ENCODE results near the gene CALN1. TPM values are rescaled to one million over a fixed set of nuclear protein-coding genes. Genes with fewer than 3 reads are reported as not detected.

Gene CALN1
- polyA plus RNA-seq, 1 donor from 2014 or later: 7.8 TPM

DNA sequence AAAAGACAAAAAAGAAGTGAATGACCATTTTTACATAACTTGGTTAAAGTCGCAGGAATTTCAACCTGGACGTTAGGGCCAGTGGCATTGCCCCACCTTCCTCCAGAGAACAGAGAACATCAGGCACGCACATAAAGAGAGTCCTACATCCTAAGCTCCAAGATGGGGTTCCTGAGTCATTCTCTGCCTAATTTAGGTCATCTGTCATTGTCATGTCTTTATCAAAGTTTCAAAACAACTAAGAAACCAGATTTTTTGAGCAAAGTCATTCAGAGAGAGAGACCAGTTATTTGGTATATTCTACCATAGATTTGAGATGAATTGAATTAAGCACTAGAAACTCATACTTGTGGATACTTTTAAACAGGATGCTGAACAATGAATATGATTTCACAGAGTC is 241.7 kb downstream of the CALN1 start:
- Histone ChIP-seq H3K4me3 (ENCODE audit: low read length) (no peak overlapping the region), H3K27me3 (ENCODE audit: insufficient read depth, low read depth, low read length) (no peaks in the 10 kb centered on the region), H4K20me1 (ENCODE audit: insufficient read depth) (no peaks in the 10 kb centered on the region), H3K27ac (ENCODE audit: low read length) (no peak overlapping the region), H3K4me2 (ENCODE audit: low read length) (no peak overlapping the region), H3K9me3 (ENCODE audit: low read length) (peaks cover 4% of the 10 kb centered on the region), H3K9me2 (ENCODE audit: insufficient read depth, low read length) (no peaks in the 10 kb centered on the region), H2AFZ (ENCODE audit: low read depth, low read length) (no peak overlapping the region), H3K79me2 (replicated peaks; ENCODE audit: insufficient read depth, low read length) (no peaks in the 10 kb centered on the region), H3F3A (ENCODE audit: insufficient read depth, low read length, poor library complexity, severe bottlenecking) (no peaks in the 10 kb centered on the region), H3K36me3 (ENCODE audit: insufficient read depth, low read length) (no peaks in the 10 kb centered on the region), H3K9ac (ENCODE audit: low read length) (no peak overlapping the region)
- TF ChIP-seq SMC3 (conservative IDR thresholded peaks at IDR 0.05; ENCODE audit: poor library complexity): no peak
- TF ChIP-seq POLR2AphosphoS5 (IDR thresholded peaks at IDR 0.05): no peak
- no peak for TF ChIP-seq RAD21 (conservative IDR thresholded peaks at IDR 0.05)
- no peak for TF ChIP-seq TAF1 (IDR thresholded peaks at IDR 0.05; ENCODE audit: low read depth)
- TF ChIP-seq, protein P1, sequence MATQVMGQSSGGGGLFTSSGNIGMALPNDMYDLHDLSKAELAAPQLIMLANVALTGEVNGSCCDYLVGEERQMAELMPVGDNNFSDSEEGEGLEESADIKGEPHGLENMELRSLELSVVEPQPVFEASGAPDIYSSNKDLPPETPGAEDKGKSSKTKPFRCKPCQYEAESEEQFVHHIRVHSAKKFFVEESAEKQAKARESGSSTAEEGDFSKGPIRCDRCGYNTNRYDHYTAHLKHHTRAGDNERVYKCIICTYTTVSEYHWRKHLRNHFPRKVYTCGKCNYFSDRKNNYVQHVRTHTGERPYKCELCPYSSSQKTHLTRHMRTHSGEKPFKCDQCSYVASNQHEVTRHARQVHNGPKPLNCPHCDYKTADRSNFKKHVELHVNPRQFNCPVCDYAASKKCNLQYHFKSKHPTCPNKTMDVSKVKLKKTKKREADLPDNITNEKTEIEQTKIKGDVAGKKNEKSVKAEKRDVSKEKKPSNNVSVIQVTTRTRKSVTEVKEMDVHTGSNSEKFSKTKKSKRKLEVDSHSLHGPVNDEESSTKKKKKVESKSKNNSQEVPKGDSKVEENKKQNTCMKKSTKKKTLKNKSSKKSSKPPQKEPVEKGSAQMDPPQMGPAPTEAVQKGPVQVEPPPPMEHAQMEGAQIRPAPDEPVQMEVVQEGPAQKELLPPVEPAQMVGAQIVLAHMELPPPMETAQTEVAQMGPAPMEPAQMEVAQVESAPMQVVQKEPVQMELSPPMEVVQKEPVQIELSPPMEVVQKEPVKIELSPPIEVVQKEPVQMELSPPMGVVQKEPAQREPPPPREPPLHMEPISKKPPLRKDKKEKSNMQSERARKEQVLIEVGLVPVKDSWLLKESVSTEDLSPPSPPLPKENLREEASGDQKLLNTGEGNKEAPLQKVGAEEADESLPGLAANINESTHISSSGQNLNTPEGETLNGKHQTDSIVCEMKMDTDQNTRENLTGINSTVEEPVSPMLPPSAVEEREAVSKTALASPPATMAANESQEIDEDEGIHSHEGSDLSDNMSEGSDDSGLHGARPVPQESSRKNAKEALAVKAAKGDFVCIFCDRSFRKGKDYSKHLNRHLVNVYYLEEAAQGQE (IDR thresholded peaks at IDR 0.05; ENCODE audit: borderline replicate concordance): no peak
- no peak for TF ChIP-seq EP300 (conservative IDR thresholded peaks at IDR 0.05; ENCODE audit: poor library complexity, severe bottlenecking)
- TF ChIP-seq, protein P2, sequence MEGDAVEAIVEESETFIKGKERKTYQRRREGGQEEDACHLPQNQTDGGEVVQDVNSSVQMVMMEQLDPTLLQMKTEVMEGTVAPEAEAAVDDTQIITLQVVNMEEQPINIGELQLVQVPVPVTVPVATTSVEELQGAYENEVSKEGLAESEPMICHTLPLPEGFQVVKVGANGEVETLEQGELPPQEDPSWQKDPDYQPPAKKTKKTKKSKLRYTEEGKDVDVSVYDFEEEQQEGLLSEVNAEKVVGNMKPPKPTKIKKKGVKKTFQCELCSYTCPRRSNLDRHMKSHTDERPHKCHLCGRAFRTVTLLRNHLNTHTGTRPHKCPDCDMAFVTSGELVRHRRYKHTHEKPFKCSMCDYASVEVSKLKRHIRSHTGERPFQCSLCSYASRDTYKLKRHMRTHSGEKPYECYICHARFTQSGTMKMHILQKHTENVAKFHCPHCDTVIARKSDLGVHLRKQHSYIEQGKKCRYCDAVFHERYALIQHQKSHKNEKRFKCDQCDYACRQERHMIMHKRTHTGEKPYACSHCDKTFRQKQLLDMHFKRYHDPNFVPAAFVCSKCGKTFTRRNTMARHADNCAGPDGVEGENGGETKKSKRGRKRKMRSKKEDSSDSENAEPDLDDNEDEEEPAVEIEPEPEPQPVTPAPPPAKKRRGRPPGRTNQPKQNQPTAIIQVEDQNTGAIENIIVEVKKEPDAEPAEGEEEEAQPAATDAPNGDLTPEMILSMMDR (IDR thresholded peaks at IDR 0.05; ENCODE audit: poor library complexity, severe bottlenecking): no peak
- TF ChIP-seq EZH2 (IDR thresholded peaks at IDR 0.05; ENCODE audit: borderline replicate concordance, insufficient read depth, low read length, poor library complexity, severe bottlenecking): no peak
- no peak for TF ChIP-seq MXI1 (conservative IDR thresholded peaks at IDR 0.05; ENCODE audit: poor library complexity, severe bottlenecking)

DNA sequence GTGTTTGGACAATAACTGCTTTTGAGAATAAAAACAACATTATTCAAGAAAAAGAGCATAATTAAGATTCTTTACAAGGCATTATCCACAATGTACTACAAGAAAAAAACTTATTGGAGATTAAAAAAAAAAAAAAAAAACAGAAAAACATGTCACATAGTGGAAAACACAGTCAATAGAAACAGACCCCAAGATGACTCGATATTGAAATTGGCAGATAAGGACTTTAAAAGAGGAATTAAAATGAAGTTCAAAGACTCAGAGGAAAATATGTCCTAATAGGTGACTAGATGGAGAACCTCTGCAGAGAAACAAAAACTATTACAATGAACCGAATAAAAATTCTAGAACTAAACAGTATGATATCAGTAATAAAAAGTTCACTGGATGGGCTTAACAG is 248.9 kb downstream of the CALN1 start:
- Histone ChIP-seq H3K27ac (ENCODE audit: low read length) (no peak overlapping the region), H2AFZ (ENCODE audit: low read depth, low read length) (no peak overlapping the region), H3K9ac (ENCODE audit: low read length) (no peak overlapping the region), H3K79me2 (replicated peaks; ENCODE audit: insufficient read depth, low read length) (no peaks in the 10 kb centered on the region), H3K9me3 (ENCODE audit: low read length) (no peaks in the 10 kb centered on the region), H3K36me3 (ENCODE audit: insufficient read depth, low read length) (no peaks in the 10 kb centered on the region), H3F3A (ENCODE audit: insufficient read depth, low read length, poor library complexity, severe bottlenecking) (no peaks in the 10 kb centered on the region), H3K4me3 (ENCODE audit: low read length) (no peak overlapping the region), H3K27me3 (ENCODE audit: insufficient read depth, low read depth, low read length) (no peaks in the 10 kb centered on the region), H3K9me2 (ENCODE audit: insufficient read depth, low read length) (no peaks in the 10 kb centered on the region), H4K20me1 (ENCODE audit: insufficient read depth) (no peaks in the 10 kb centered on the region), H3K4me2 (ENCODE audit: low read length) (no peak overlapping the region)
- TF ChIP-seq EP300 (conservative IDR thresholded peaks at IDR 0.05; ENCODE audit: poor library complexity, severe bottlenecking): no peak

DNA sequence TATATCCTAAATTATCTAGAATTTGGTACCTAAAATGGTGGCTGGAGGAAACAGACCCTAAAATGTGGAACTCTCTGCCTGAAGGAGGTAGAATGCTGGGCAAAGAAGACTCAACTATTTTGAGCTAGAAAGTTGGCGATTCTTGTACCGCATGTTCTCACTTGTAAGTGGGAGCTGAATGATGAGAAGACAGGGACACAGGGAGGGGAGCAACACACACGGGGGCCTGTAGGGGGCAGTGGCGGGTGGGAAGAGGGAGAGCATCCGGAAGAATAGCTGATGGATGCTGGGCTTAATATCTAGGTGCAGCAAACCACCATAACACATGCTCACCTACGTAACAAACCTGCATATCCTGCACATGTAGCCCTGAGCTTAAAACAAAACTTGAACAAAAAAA is 250.6 kb downstream of the CALN1 start:
- Histone ChIP-seq H3F3A (ENCODE audit: insufficient read depth, low read length, poor library complexity, severe bottlenecking) (no peaks in the 10 kb centered on the region), H3K9me3 (ENCODE audit: low read length) (no peaks in the 10 kb centered on the region), H4K20me1 (ENCODE audit: insufficient read depth) (no peaks in the 10 kb centered on the region), H3K9ac (ENCODE audit: low read length) (no peak overlapping the region), H3K79me2 (replicated peaks; ENCODE audit: insufficient read depth, low read length) (no peaks in the 10 kb centered on the region), H3K9me2 (ENCODE audit: insufficient read depth, low read length) (no peaks in the 10 kb centered on the region), H3K27ac (ENCODE audit: low read length) (no peak overlapping the region), H3K4me3 (ENCODE audit: low read length) (no peak overlapping the region), H2AFZ (ENCODE audit: low read depth, low read length) (no peak overlapping the region), H3K27me3 (ENCODE audit: insufficient read depth, low read depth, low read length) (no peaks in the 10 kb centered on the region), H3K36me3 (ENCODE audit: insufficient read depth, low read length) (no peaks in the 10 kb centered on the region), H3K4me2 (ENCODE audit: low read length) (no peak overlapping the region)
- TF ChIP-seq, protein P1 (IDR thresholded peaks at IDR 0.05; ENCODE audit: borderline replicate concordance): no peak
- TF ChIP-seq TAF1 (IDR thresholded peaks at IDR 0.05; ENCODE audit: low read depth): no peak
- TF ChIP-seq RAD21 (conservative IDR thresholded peaks at IDR 0.05): no peak
- TF ChIP-seq POLR2AphosphoS5 (IDR thresholded peaks at IDR 0.05): no peak
- no peak for TF ChIP-seq MXI1 (conservative IDR thresholded peaks at IDR 0.05; ENCODE audit: poor library complexity, severe bottlenecking)
- TF ChIP-seq EP300 (conservative IDR thresholded peaks at IDR 0.05; ENCODE audit: poor library complexity, severe bottlenecking): no peak
- TF ChIP-seq, protein P2 (IDR thresholded peaks at IDR 0.05; ENCODE audit: poor library complexity, severe bottlenecking): no peak
- no peak for TF ChIP-seq SMC3 (conservative IDR thresholded peaks at IDR 0.05; ENCODE audit: poor library complexity)
- TF ChIP-seq EZH2 (IDR thresholded peaks at IDR 0.05; ENCODE audit: borderline replicate concordance, insufficient read depth, low read length, poor library complexity, severe bottlenecking): no peak

Measured in neural cell (in vitro differentiated cells).